ENCODE data around the gene GNB5.

Gene GNB5

GRCh38 chr15:52153900-52154895, 37.0 kb downstream of the GNB5 start:
- Histone ChIP-seq H3K4me3 (ENCODE audit: low read length) (no peak overlapping the region), H3K36me3 (ENCODE audit: control insufficient read depth, low read length) (peaks cover 36% of the 10 kb centered on the region), H4K20me1 (ENCODE audit: control insufficient read depth, insufficient read depth, low read depth, low read length) (no peaks in the 10 kb centered on the region; the same call in 1 of the 2 replicates), H3F3A (ENCODE audit: control insufficient read depth, insufficient read depth) (no peaks in the 10 kb centered on the region), H3K9me3 (ENCODE audit: control insufficient read depth, insufficient read depth, low read length) (no peaks in the 10 kb centered on the region), H3K27me3 (ENCODE audit: control insufficient read depth, low read length) (no peaks in the 10 kb centered on the region), H3K4me2 (ENCODE audit: low read length) (no peak overlapping the region), H3K27ac (ENCODE audit: low read depth, low read length) (no peak overlapping the region), H3K4me1 (ENCODE audit: control insufficient read depth, low read length) (peaks cover 17% of the 10 kb centered on the region), H3K9me2 (replicated peaks; ENCODE audit: control insufficient read depth, low read length) (no peaks in the 10 kb centered on the region), H3K79me2 (ENCODE audit: control insufficient read depth, low read length) (peaks cover 16% of the 10 kb centered on the region)
- no peak for TF ChIP-seq CTCF (IDR thresholded peaks at IDR 0.05; ENCODE audit: low read depth, low read length, poor library complexity, severe bottlenecking)
- TF ChIP-seq EZH2phosphoT487 (IDR thresholded peaks at IDR 0.05; ENCODE audit: borderline replicate concordance, low read length), result no peak

GRCh38 chr15:52151353-52151752, 39.8 kb downstream of the GNB5 start:
- H3K9me3 ChIP-seq (ENCODE audit: control insufficient read depth, insufficient read depth, low read length), result no peaks in the 10 kb centered on the region
- peaks cover 14% of the 10 kb centered on the region for H3K4me1 ChIP-seq (ENCODE audit: control insufficient read depth, low read length)
- no peak overlapping the region for H3K4me2 ChIP-seq (ENCODE audit: low read length)
- H3K27ac ChIP-seq (ENCODE audit: low read depth, low read length), result no peak overlapping the region
- H3K36me3 ChIP-seq (ENCODE audit: control insufficient read depth, low read length), result peaks cover 63% of the 10 kb centered on the region
- no peak overlapping the region for H3K4me3 ChIP-seq (ENCODE audit: low read length)
- no peak for TF ChIP-seq EZH2phosphoT487 (IDR thresholded peaks at IDR 0.05; ENCODE audit: borderline replicate concordance, low read length)
- TF ChIP-seq CTCF (IDR thresholded peaks at IDR 0.05; ENCODE audit: low read depth, low read length, poor library complexity, severe bottlenecking), result no peak
- H3K9me2 ChIP-seq (replicated peaks; ENCODE audit: control insufficient read depth, low read length), result no peaks in the 10 kb centered on the region
- H3F3A ChIP-seq (ENCODE audit: control insufficient read depth, insufficient read depth), result no peaks in the 10 kb centered on the region
- peaks cover 13% of the 10 kb centered on the region for H3K79me2 ChIP-seq (ENCODE audit: control insufficient read depth, low read length)
- H3K27me3 ChIP-seq (ENCODE audit: control insufficient read depth, low read length), result no peaks in the 10 kb centered on the region
- no peaks in the 10 kb centered on the region; the same call in 1 of the 2 replicates for H4K20me1 ChIP-seq (ENCODE audit: control insufficient read depth, insufficient read depth, low read depth, low read length)

GRCh38 chr15:52150871-52151270, 40.3 kb downstream of the GNB5 start:
- Histone ChIP-seq H3K9me3 (ENCODE audit: control insufficient read depth, insufficient read depth, low read length) (no peaks in the 10 kb centered on the region), H3F3A (ENCODE audit: control insufficient read depth, insufficient read depth) (no peaks in the 10 kb centered on the region), H3K27me3 (ENCODE audit: control insufficient read depth, low read length) (no peaks in the 10 kb centered on the region), H3K4me3 (ENCODE audit: low read length) (no peak overlapping the region), H3K9me2 (replicated peaks; ENCODE audit: control insufficient read depth, low read length) (no peaks in the 10 kb centered on the region), H3K36me3 (ENCODE audit: control insufficient read depth, low read length) (peaks cover 65% of the 10 kb centered on the region), H3K4me2 (ENCODE audit: low read length) (no peak overlapping the region), H4K20me1 (ENCODE audit: control insufficient read depth, insufficient read depth, low read depth, low read length) (no peaks in the 10 kb centered on the region; the same call in 1 of the 2 replicates), H3K27ac (ENCODE audit: low read depth, low read length) (no peak overlapping the region), H3K79me2 (ENCODE audit: control insufficient read depth, low read length) (peaks cover 9% of the 10 kb centered on the region), H3K4me1 (ENCODE audit: control insufficient read depth, low read length) (peaks cover 9% of the 10 kb centered on the region)
- TF ChIP-seq EZH2phosphoT487 (IDR thresholded peaks at IDR 0.05; ENCODE audit: borderline replicate concordance, low read length), result no peak
- TF ChIP-seq CTCF (IDR thresholded peaks at IDR 0.05; ENCODE audit: low read depth, low read length, poor library complexity, severe bottlenecking), result no peak
